Measurements from ENCODE around the gene UNC93B1.
A peak's percentile ranks its signal among the peaks of the same experiment; 100 is the strongest.

The UNC93B1 gene

GRCh38 chr11:68040957-68041591 lies 37.2 kb upstream of the UNC93B1 start:
- no peak for FAIRE-seq
- no peak for DNase-seq (ENCODE audit: low spot score)

- FAIRE-seq (no peak), DNase-seq (ENCODE audit: low spot score) (peak; percentile 62)
Observed at GRCh38 chr11:68040101-68040956, 36.4 kb upstream of the UNC93B1 start.

- no peak for DNase-seq (ENCODE audit: low spot score)
- FAIRE-seq, result no peak
Observed at GRCh38 chr11:68039526-68040086, 35.7 kb upstream of the UNC93B1 start.

GRCh38 chr11:68038718-68039525 lies 35.0 kb upstream of the UNC93B1 start, which contains the start of gene TCIRG1:
TCIRG1 (plus strand) TSS chr11:68039025; CDS start chr11:68041272, 2,247 bp downstream.
- FAIRE-seq, result no peak
- DNase-seq (ENCODE audit: low spot score), result peak; percentile 93

- FAIRE-seq (no peak), DNase-seq (ENCODE audit: low spot score) (no peak)
Observed at GRCh38 chr11:68038226-68038717, 34.4 kb upstream of the UNC93B1 start.

GRCh38 chr11:68037411-68038225 lies 33.7 kb upstream of the UNC93B1 start:
- no peak for DNase-seq (ENCODE audit: low spot score)
- FAIRE-seq, result no peak

- no peak for DNase-seq (ENCODE audit: low spot score)
- FAIRE-seq, result no peak
Observed at GRCh38 chr11:68036717-68037239, 32.9 kb upstream of the UNC93B1 start.

- DNase-seq (ENCODE audit: low spot score), result no peak
- FAIRE-seq, result no peak
Observed at GRCh38 chr11:68036141-68036716, 32.3 kb upstream of the UNC93B1 start.

GRCh38 chr11:68035266-68035876 lies 31.5 kb upstream of the UNC93B1 start:
- no peak for FAIRE-seq
- no peak for DNase-seq (ENCODE audit: low spot score)

GRCh38 chr11:68033708-68034045 lies 29.8 kb upstream of the UNC93B1 start:
- DNase-seq (ENCODE audit: low spot score) (no peak), FAIRE-seq (no peak)

GRCh38 chr11:68032997-68033707 lies 29.3 kb upstream of the UNC93B1 start:
- DNase-seq (ENCODE audit: low spot score) (no peak), FAIRE-seq (no peak)

- DNase-seq (ENCODE audit: low spot score), result no peak
Observed at GRCh38 chr11:68032003-68032402, 28.1 kb upstream of the UNC93B1 start.

GRCh38 chr11:68031144-68031464 lies 27.2 kb upstream of the UNC93B1 start:
- no peak for DNase-seq (ENCODE audit: low spot score)
- no peak for FAIRE-seq

More at GRCh38 chr11:68032003-68032402, 28.1 kb upstream of the UNC93B1 start:
- no peak for FAIRE-seq

GRCh38 chr11:68030318-68031143 lies 26.6 kb upstream of the UNC93B1 start, which contains the start of gene NDUFS8:
NDUFS8 (plus strand) TSS chr11:68030681; CDS start chr11:68032152, 1,471 bp downstream.
- DNase-seq (ENCODE audit: low spot score) (peak; percentile 98), FAIRE-seq (peak; percentile 30)

GRCh38 chr11:68028802-68029545 lies 25.1 kb upstream of the UNC93B1 start:
- DNase-seq (ENCODE audit: low spot score), result no peak
- FAIRE-seq, result no peak

GRCh38 chr11:68027667-68028066 lies 23.8 kb upstream of the UNC93B1 start:
- DNase-seq (ENCODE audit: low spot score), result no peak
- FAIRE-seq, result peak; percentile 20

GRCh38 chr11:68026391-68027105 lies 22.7 kb upstream of the UNC93B1 start:
- FAIRE-seq (peak; percentile 32), DNase-seq (ENCODE audit: low spot score) (no peak)
